GM12878 (cell line): ENCODE measurements around the gene CCND2.

ENCODE experiments used
- GABPA ChIP-seq: IDR thresholded peaks from 2 replicates; pipeline ENCODE4 v1.6.1; 2014; ENCODE audit warnings: antibody characterized with exemption, low read depth, mild to moderate bottlenecking, inconsistent platforms
- MEF2B ChIP-seq: fragments of 450-650 bp; IDR thresholded peaks from 2 replicates; pipeline ENCODE4 v1.6.1; 2018; ENCODE audit warnings: mild to moderate bottlenecking, moderate library complexity; ENCODE audit not compliant: partially characterized antibody, poor library complexity, severe bottlenecking
- NFIC ChIP-seq: IDR thresholded peaks from 2 replicates; pipeline ENCODE4 v1.6.1; 2012; ENCODE audit warnings: low read depth, mild to moderate bottlenecking, inconsistent platforms, low read length, moderate library complexity
- NR2C2 ChIP-seq: IDR thresholded peaks from 2 replicates; pipeline ENCODE4 v1.6.1; 2011; ENCODE audit warnings: borderline replicate concordance, low read depth; ENCODE audit not compliant: control insufficient read depth, insufficient read length
- POLR2A ChIP-seq: IDR thresholded peaks from 2 replicates; pipeline ENCODE4 v1.6.1; 2011; ENCODE audit warnings: low read depth, mild to moderate bottlenecking, low read length
- REST ChIP-seq: IDR thresholded peaks from 2 replicates; pipeline ENCODE4 v1.6.1; 2012; ENCODE audit warnings: mild to moderate bottlenecking, low read depth, low read length
- SIN3A ChIP-seq: IDR thresholded peaks from 2 replicates; pipeline ENCODE4 v1.6.1; 2012; ENCODE audit warnings: low read depth, low read length, improper control_type of control experiment
- YY1 ChIP-seq: IDR thresholded peaks from 2 replicates; pipeline ENCODE4 v1.6.1; 2011; ENCODE audit warnings: low read depth, mild to moderate bottlenecking, low read length

GRCh38 chr12:4269279-4269991 is 4.1 kb upstream of the CCND2 start:
- TF ChIP-seq POLR2A, result 0 out of 2 replicates have a peak, but pooled peaks have one; percentile 22
- TF ChIP-seq NFIC, result no peak
- TF ChIP-seq YY1, result 0 out of 2 replicates have a peak, but pooled peaks have one; percentile 43
- peak; percentile 34; the same call in 1 of the 2 replicates for TF ChIP-seq GABPA
- TF ChIP-seq NR2C2, result no peak
- TF ChIP-seq SIN3A, result peak; percentile 63; the same call in 1 of the 2 replicates
- no peak for TF ChIP-seq REST
- peak; percentile 84 for TF ChIP-seq MEF2B
